SKM-1 (cell line): Measurements from ENCODE around the gene FKBP6.
"Not testable (repeated sequence)": the region's sequence is repeated elsewhere in the genome, so short reads cannot be mapped to it uniquely, and the experiment has no call there.

Experiments used
- DNase-seq: peaks from one replicate; lab custom pipeline; 2025; ENCODE audit not compliant: unreplicated experiment; lab: John Stamatoyannopoulos, UW

FKBP6 gene

DNA sequence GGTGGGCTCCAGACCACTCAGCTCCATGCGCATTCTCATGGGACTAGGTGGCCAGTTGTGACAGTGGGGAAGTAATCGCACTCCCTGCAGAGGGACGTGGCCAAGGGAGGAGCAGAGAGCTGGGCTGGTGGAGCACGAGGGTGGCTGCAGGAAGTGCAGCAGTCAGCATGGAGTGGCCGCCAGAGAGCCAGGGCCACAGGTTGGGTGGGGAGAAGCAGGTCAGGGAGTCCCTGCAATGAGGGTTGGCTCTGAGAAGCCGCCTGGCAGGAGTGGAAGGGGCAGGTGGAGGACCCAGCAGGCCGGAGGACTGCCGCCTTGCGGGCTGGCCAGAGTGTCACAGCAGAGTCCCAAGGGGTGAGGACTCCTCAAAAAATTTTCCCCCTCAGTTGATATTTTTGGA lies 26.2 kb downstream of the FKBP6 start:
- DNase-seq, result no peak

- DNase-seq, result no peak
Measured at GRCh38 chr7:73354821-73355220, 26.9 kb downstream of the FKBP6 start.

DNA sequence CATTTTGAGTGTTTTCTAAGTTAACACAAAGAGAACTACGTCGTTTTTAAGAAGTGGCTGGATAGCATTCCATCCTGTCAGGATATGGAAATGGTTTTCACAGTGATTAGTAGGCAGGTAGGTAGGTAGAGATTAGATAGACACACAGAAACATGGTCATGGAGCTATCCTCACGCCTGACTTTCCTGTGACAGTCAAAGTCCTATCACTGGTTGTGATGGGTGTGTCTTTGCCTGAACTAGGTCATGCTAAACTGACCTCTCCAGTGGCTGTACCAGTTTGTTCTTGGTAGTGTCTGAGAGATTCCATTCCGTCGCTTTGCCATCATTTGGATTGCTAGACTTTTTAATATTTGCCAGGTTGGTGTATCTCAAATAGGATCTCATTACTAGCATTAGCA lies 28.2 kb downstream of the FKBP6 start:
- no peak for DNase-seq

DNA sequence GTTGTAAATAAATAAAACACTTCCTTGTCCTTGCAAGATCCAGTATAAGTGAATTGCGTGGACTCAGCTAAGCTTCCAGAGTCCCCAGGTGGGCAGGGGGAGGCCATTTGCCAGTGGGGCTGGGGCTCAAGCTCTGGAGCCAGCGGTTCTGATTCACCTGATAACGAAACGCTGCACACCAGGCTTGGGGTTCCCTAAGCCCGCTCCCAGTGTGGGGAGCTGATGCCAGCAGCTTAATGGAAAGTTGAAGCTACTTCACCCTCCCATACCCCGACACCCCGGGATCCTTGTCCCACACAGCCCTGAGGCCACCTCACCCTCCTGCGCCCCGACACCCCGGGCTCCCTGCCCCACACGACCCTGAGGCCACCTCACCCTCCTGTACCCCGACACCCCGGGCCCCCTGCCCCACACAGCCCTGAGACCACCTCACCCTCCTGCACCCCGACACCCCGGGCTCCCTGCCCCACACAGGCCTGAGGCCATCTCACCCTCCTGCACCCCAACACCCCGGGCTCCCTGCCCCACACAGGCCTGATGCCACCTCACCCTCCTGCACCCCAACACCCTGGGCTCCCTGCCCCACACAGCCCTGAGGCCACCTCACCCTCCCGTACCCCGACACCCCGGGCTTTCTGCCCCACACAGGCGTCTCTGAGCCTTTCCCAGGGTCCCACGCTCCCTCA lies 30.8 kb downstream of the FKBP6 start:
- no peak for DNase-seq

DNA sequence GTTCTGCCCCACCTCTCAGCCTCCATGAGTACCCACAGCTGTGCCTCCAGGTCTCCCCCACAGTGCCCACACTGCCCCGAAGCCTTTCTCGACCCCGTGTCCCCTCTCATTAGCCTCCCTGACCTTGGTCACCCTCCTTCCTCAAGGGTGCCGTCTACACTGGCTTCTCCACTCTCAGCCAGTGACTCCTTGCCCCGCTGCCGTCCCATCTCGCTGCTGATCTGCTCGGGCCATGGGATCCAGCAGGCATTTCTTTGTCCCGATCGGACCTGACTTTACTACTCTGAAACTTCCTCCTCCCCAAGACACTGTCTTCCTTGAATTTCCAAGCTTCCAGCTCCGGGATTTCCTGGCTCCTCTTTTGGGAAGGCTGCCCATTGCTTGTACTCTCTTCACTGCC lies 31.3 kb downstream of the FKBP6 start:
- DNase-seq, result no peak

- DNase-seq, result no peak
Measured at GRCh38 chr7:73359746-73360375, 31.9 kb downstream of the FKBP6 start.

DNA sequence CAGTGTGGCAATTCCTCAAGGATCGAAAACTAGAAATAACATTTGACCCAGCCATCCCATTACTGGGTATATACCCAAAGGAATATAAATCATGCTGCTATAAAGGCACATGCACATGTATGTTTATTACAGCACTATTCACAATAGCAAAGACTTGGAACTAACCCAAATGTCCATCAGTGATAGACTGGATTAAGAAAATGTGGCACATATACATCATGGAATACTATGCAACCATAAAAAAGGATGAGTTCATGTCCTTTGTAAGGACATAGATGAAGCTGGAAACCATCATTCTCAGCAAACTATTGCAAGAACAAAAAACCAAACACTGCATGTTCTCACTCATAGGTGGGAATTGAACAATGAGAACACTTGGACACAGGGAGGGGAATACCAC lies 32.6 kb downstream of the FKBP6 start:
- not testable (repeated sequence) for DNase-seq

GRCh38 chr7:73363225-73364005 lies 35.5 kb downstream of the FKBP6 start:
- no peak for DNase-seq

GRCh38 chr7:73364006-73364728 lies 36.2 kb downstream of the FKBP6 start:
- no peak for DNase-seq

GRCh38 chr7:73366127-73366526 lies 38.2 kb downstream of the FKBP6 start:
- no peak for DNase-seq

- no peak for DNase-seq
Measured at GRCh38 chr7:73366990-73367389, 39.0 kb downstream of the FKBP6 start.

DNA sequence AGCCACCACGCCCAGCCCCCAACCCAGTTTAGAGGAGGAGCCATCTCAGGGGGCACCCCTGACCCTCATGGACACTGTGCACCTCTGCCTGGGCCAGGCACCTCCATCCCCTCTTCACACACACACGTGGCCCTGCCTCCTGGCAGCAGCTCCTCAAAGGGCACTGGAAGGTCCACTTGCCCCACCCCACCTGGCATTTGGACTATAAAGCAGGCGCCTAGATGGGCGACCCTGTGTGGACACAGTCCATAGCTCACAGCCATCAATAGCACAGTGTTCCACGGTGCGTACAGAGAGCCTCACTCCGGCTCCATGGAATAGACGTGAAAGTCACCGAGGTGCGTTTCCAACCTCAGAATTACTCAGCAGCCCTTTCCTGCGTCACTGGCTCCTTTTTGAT lies 41.0 kb downstream of the FKBP6 start:
- no peak for DNase-seq

GRCh38 chr7:73369622-73370021 lies 41.7 kb downstream of the FKBP6 start:
- no peak for DNase-seq

DNA sequence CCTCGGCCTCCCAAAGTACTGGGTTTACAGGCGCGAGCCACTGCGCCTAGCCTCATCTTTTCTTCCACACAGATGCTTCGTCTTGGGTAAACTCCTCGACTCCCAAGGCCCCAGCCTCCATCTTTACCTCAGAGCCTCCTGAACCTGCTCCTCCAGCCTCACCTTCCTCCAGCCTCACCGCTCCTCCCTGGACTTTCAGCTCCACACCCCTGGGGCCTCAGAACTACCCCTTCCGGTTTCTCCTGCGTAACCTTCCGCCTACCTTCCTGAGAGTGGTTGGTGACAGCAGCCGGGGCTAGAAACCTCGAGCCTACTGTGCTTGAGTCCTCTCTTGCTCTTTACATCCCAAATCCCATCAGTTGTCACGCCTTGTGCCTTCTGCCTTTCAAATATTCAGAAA lies 45.8 kb downstream of the FKBP6 start:
- no peak for DNase-seq

GRCh38 chr7:73376262-73376661 lies 48.3 kb downstream of the FKBP6 start:
- DNase-seq, result not testable (repeated sequence)

GRCh38 chr7:73376671-73377412 lies 48.9 kb downstream of the FKBP6 start:
- no peak for DNase-seq

DNA sequence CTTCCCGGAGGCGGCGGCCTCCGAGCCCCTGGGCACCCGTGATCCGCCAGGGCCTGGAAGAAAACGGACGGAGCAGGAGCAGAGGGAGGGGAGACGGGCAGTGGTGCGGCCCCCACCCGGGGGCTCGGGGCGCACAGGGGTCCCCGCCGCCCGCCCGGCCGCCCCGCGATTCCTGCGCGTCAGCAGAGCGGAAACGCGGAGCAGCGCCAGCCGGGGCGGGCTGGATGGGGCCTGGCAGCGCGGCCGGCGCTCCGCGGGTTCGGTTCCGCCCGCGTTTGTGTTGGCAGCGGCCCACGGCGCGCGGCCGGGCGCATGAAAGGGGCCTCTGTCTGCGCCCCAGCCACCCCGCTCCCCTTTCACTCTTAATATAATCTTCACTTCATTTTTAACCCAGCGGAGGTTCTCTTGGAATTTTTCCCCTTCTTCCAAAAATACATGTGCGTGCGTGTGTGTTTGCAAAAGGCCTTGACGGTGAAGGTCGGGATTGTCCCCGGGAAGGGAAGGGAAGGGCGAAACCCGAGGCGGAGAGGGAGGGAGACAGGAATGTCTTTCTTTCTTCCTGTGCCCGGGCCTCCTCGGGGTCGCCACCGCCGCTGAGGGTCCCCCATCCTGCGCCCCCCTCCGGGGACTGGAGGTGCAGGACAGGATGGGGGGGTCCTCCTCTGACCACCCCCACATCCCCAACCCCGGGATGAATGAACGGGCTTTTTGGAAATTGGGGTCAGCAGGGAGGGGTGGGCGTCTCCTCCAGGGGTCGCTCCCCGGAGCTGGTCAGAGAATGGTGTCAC lies 49.6 kb downstream of the FKBP6 start:
- not testable (repeated sequence) for DNase-seq

- DNase-seq, result peak; percentile 93
Measured at GRCh38 chr7:73382934-73383503, 55.1 kb downstream of the FKBP6 start.

GRCh38 chr7:73387221-73387828 lies 59.4 kb downstream of the FKBP6 start:
- no peak for DNase-seq
